ENCODE data around the gene SLC39A11.
"Not testable (repeated sequence)": the region's sequence is repeated elsewhere in the genome, so short reads cannot be mapped to it uniquely, and the experiment has no call there.

SLC39A11 gene

GRCh38 chr17:72900654-72900971, 191.9 kb downstream of the SLC39A11 start:
- no peaks in the 10 kb centered on the region for H3K27me3 ChIP-seq (ENCODE audit: insufficient read depth, low read length)

GRCh38 chr17:72898725-72899124, 193.8 kb downstream of the SLC39A11 start:
- no peak overlapping the region for H2BK12ac ChIP-seq (ENCODE audit: low read length)
- no peaks in the 10 kb centered on the region for H3K4me1 ChIP-seq (ENCODE audit: control insufficient read depth in 1 of 2, insufficient read depth in 2 of 2, low read length in 2 of 2)

More at GRCh38 chr17:72900654-72900971, 191.9 kb downstream of the SLC39A11 start:
- Histone ChIP-seq H3K79me2 (ENCODE audit: control insufficient read depth, insufficient read depth, low read length, poor library complexity) (no peaks in the 10 kb centered on the region), H2AFZ (ENCODE audit: insufficient read depth, low read length, poor library complexity) (no peak overlapping the region), H2BK12ac (ENCODE audit: low read length) (no peak overlapping the region), H3K9ac (ENCODE audit: low read length) (no peak overlapping the region), H3K4me2 (ENCODE audit: low read length) (no peak overlapping the region), H3K9me3 (ENCODE audit: insufficient read depth, low read depth, low read length) (no peaks in the 10 kb centered on the region), H4K8ac (ENCODE audit: low read depth, low read length) (no peak overlapping the region), H3K27ac (ENCODE audit: low read depth, low read length) (no peak overlapping the region), H2BK120ac (ENCODE audit: insufficient read depth, low read length, poor library complexity) (no peak overlapping the region), H2BK5ac (ENCODE audit: low read depth, low read length, poor library complexity) (no peak overlapping the region), H3K18ac (ENCODE audit: low read length) (no peak overlapping the region), H3K79me1 (ENCODE audit: low read length) (no peaks in the 10 kb centered on the region), H3K36me3 (ENCODE audit: control insufficient read depth in 1 of 2, insufficient read depth in 2 of 2, low read length in 2 of 2) (no peaks in the 10 kb centered on the region), H3K14ac (ENCODE audit: low read length) (no peak overlapping the region), H3K4me3 (ENCODE audit: low read depth, low read length) (no peak overlapping the region), H4K12ac (ENCODE audit: low read depth, low read length) (no peak overlapping the region), H3K4ac (ENCODE audit: low read depth, low read length) (no peak overlapping the region), H2AK5ac (ENCODE audit: low read length) (no peak overlapping the region), H3K23ac (ENCODE audit: low read length) (no peak overlapping the region), H3K4me1 (ENCODE audit: control insufficient read depth in 1 of 2, insufficient read depth in 2 of 2, low read length in 2 of 2) (no peaks in the 10 kb centered on the region), H4K91ac (ENCODE audit: low read depth, low read length) (no peak overlapping the region)
- no peak for DNase-seq
- WGBS (ENCODE audit: extremely low coverage, insufficient coverage, insufficient read length) = no CpG with 5 or more reads among the region's 6 CpGs

GRCh38 chr17:72896288-72896687, 196.2 kb downstream of the SLC39A11 start:
- not testable (repeated sequence) for H3K9me3 ChIP-seq (ENCODE audit: insufficient read depth, low read depth, low read length); H2BK5ac ChIP-seq (ENCODE audit: low read depth, low read length, poor library complexity); H4K12ac ChIP-seq (ENCODE audit: low read depth, low read length); H3K4me2 ChIP-seq (ENCODE audit: low read length); H2AFZ ChIP-seq (ENCODE audit: insufficient read depth, low read length, poor library complexity); H3K27me3 ChIP-seq (ENCODE audit: insufficient read depth, low read length); H3K18ac ChIP-seq (ENCODE audit: low read length); H4K8ac ChIP-seq (ENCODE audit: low read depth, low read length); H3K36me3 ChIP-seq (ENCODE audit: control insufficient read depth in 1 of 2, insufficient read depth in 2 of 2, low read length in 2 of 2); H3K27ac ChIP-seq (ENCODE audit: low read depth, low read length); H4K91ac ChIP-seq (ENCODE audit: low read depth, low read length); H3K79me1 ChIP-seq (ENCODE audit: low read length); H2AK5ac ChIP-seq (ENCODE audit: low read length); H3K4ac ChIP-seq (ENCODE audit: low read depth, low read length); H2BK120ac ChIP-seq (ENCODE audit: insufficient read depth, low read length, poor library complexity); H2BK12ac ChIP-seq (ENCODE audit: low read length); H3K14ac ChIP-seq (ENCODE audit: low read length); DNase-seq; H3K79me2 ChIP-seq (ENCODE audit: control insufficient read depth, insufficient read depth, low read length, poor library complexity); H3K23ac ChIP-seq (ENCODE audit: low read length); H3K4me1 ChIP-seq (ENCODE audit: control insufficient read depth in 1 of 2, insufficient read depth in 2 of 2, low read length in 2 of 2); H3K9ac ChIP-seq (ENCODE audit: low read length); H3K4me3 ChIP-seq (ENCODE audit: low read depth, low read length)
- WGBS (ENCODE audit: extremely low coverage, insufficient coverage, insufficient read length) = no CpG with 5 or more reads among the region's 7 CpGs

More at GRCh38 chr17:72898725-72899124, 193.8 kb downstream of the SLC39A11 start:
- no peak overlapping the region for H2AFZ ChIP-seq (ENCODE audit: insufficient read depth, low read length, poor library complexity)
- H2AK5ac ChIP-seq (ENCODE audit: low read length) = no peak overlapping the region
- H2BK120ac ChIP-seq (ENCODE audit: insufficient read depth, low read length, poor library complexity) = no peak overlapping the region
- no peak for DNase-seq
- no peaks in the 10 kb centered on the region for H3K79me1 ChIP-seq (ENCODE audit: low read length)
- no peak overlapping the region for H4K91ac ChIP-seq (ENCODE audit: low read depth, low read length)
- no peak overlapping the region for H3K23ac ChIP-seq (ENCODE audit: low read length)
- no peak overlapping the region for H3K4me2 ChIP-seq (ENCODE audit: low read length)
- no CpG with 5 or more reads among the region's 9 CpGs for WGBS (ENCODE audit: extremely low coverage, insufficient coverage, insufficient read length)
- no peaks in the 10 kb centered on the region for H3K9me3 ChIP-seq (ENCODE audit: insufficient read depth, low read depth, low read length)
- no peak overlapping the region for H3K27ac ChIP-seq (ENCODE audit: low read depth, low read length)
- H3K79me2 ChIP-seq (ENCODE audit: control insufficient read depth, insufficient read depth, low read length, poor library complexity) = no peaks in the 10 kb centered on the region
- H3K36me3 ChIP-seq (ENCODE audit: control insufficient read depth in 1 of 2, insufficient read depth in 2 of 2, low read length in 2 of 2) = no peaks in the 10 kb centered on the region
- H3K9ac ChIP-seq (ENCODE audit: low read length) = no peak overlapping the region
- H4K12ac ChIP-seq (ENCODE audit: low read depth, low read length) = no peak overlapping the region
- H3K14ac ChIP-seq (ENCODE audit: low read length) = no peak overlapping the region
- no peak overlapping the region for H3K4me3 ChIP-seq (ENCODE audit: low read depth, low read length)
- no peaks in the 10 kb centered on the region for H3K27me3 ChIP-seq (ENCODE audit: insufficient read depth, low read length)
- no peak overlapping the region for H2BK5ac ChIP-seq (ENCODE audit: low read depth, low read length, poor library complexity)
- no peak overlapping the region for H3K4ac ChIP-seq (ENCODE audit: low read depth, low read length)
- no peak overlapping the region for H4K8ac ChIP-seq (ENCODE audit: low read depth, low read length)
- no peak overlapping the region for H3K18ac ChIP-seq (ENCODE audit: low read length)

- no peaks in the 10 kb centered on the region for H3K79me1 ChIP-seq (ENCODE audit: low read length)
- H4K8ac ChIP-seq (ENCODE audit: low read depth, low read length) = no peak overlapping the region
- H3K27ac ChIP-seq (ENCODE audit: low read depth, low read length) = no peak overlapping the region
- H3K27me3 ChIP-seq (ENCODE audit: insufficient read depth, low read length) = no peaks in the 10 kb centered on the region
- no peak overlapping the region for H4K91ac ChIP-seq (ENCODE audit: low read depth, low read length)
- H3K4ac ChIP-seq (ENCODE audit: low read depth, low read length) = no peak overlapping the region
- H3K4me1 ChIP-seq (ENCODE audit: control insufficient read depth in 1 of 2, insufficient read depth in 2 of 2, low read length in 2 of 2) = no peaks in the 10 kb centered on the region
- H3K23ac ChIP-seq (ENCODE audit: low read length) = no peak overlapping the region
- H3K36me3 ChIP-seq (ENCODE audit: control insufficient read depth in 1 of 2, insufficient read depth in 2 of 2, low read length in 2 of 2) = no peaks in the 10 kb centered on the region
- no peak overlapping the region for H2BK120ac ChIP-seq (ENCODE audit: insufficient read depth, low read length, poor library complexity)
- no peak overlapping the region for H3K4me3 ChIP-seq (ENCODE audit: low read depth, low read length)
- DNase-seq = no peak
- H4K12ac ChIP-seq (ENCODE audit: low read depth, low read length) = no peak overlapping the region
- no peaks in the 10 kb centered on the region for H3K79me2 ChIP-seq (ENCODE audit: control insufficient read depth, insufficient read depth, low read length, poor library complexity)
- H2BK12ac ChIP-seq (ENCODE audit: low read length) = no peak overlapping the region
- no peak overlapping the region for H2AFZ ChIP-seq (ENCODE audit: insufficient read depth, low read length, poor library complexity)
- H3K14ac ChIP-seq (ENCODE audit: low read length) = no peak overlapping the region
- no peak overlapping the region for H2AK5ac ChIP-seq (ENCODE audit: low read length)
- WGBS (ENCODE audit: extremely low coverage, insufficient coverage, insufficient read length) = no CpG with 5 or more reads among the region's 2 CpGs
- no peak overlapping the region for H3K18ac ChIP-seq (ENCODE audit: low read length)
- no peak overlapping the region for H3K4me2 ChIP-seq (ENCODE audit: low read length)
- H3K9me3 ChIP-seq (ENCODE audit: insufficient read depth, low read depth, low read length) = no peaks in the 10 kb centered on the region
- H2BK5ac ChIP-seq (ENCODE audit: low read depth, low read length, poor library complexity) = no peak overlapping the region
- no peak overlapping the region for H3K9ac ChIP-seq (ENCODE audit: low read length)
These were observed 200.9 kb downstream of the SLC39A11 start for GRCh38 chr17:72891627-72892026.

Measured in trophoblast cell (in vitro differentiated cells and primary cell).